Measurements from ENCODE around the gene KDM2A. TPM values are rescaled to one million over a fixed set of nuclear protein-coding genes. Genes with fewer than 3 reads are reported as not detected.
A peak's percentile ranks its signal among the peaks of the same experiment; 100 is the strongest.

The KDM2A gene
- total RNA-seq, 4 donors from 2014 or later: 34.8 to 55.0 (median 44.9) TPM

DNA sequence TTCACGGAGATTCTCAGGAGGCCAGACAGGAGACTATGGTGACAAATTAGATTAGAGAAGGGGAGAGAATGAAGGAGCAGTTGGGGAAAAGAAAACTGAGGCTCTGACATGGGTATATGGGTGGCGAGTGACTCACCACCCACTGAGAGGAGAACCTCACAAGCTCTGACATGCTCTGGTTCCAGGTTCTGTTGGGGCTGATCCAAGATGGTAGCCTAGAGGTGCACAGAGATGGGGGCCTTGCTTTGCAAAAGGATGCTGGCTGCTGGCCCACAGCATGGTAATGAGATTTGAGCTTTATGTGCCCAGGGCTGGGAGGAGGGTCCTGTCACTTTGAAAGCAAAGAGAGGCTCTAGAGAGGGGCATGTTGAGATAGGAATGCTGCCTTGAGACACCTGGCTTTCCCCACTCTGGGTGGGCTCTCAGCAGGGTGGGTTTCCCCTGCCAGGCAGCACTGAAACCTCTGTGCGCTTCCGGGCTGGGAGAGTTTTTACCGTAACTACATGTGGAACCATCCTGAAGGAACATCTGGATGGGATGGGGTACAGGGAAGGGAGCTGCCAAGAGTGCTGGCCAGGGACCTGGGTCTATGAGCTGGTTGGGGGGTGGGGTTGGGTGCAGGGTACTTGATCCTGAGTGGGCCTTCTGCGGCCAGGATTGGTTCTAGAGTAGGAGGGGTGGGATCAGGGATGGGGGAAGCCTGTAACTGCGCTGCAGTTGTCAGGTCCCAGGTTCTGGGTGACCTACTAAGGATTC lies 146.0 kb downstream of the KDM2A start:
- ATAC-seq (no peak), DNase-seq (no peak)
- peaks cover 0 to 6% of the 10 kb centered on the region in 2 donors for H3K36me3 ChIP-seq
- H3K27ac ChIP-seq: peak overlapping the region in 1 of 4 donors; percentile 76
- peaks cover 33 to 52% of the 10 kb centered on the region in 2 donors for H3K4me1 ChIP-seq
- H3K4me3 ChIP-seq: no peak overlapping the region
- H3K9me3 ChIP-seq: no peaks in the 10 kb centered on the region
- TF ChIP-seq, protein P1, sequence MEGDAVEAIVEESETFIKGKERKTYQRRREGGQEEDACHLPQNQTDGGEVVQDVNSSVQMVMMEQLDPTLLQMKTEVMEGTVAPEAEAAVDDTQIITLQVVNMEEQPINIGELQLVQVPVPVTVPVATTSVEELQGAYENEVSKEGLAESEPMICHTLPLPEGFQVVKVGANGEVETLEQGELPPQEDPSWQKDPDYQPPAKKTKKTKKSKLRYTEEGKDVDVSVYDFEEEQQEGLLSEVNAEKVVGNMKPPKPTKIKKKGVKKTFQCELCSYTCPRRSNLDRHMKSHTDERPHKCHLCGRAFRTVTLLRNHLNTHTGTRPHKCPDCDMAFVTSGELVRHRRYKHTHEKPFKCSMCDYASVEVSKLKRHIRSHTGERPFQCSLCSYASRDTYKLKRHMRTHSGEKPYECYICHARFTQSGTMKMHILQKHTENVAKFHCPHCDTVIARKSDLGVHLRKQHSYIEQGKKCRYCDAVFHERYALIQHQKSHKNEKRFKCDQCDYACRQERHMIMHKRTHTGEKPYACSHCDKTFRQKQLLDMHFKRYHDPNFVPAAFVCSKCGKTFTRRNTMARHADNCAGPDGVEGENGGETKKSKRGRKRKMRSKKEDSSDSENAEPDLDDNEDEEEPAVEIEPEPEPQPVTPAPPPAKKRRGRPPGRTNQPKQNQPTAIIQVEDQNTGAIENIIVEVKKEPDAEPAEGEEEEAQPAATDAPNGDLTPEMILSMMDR (IDR thresholded peaks at IDR 0.05 in 4 of 5, conservative IDR thresholded peaks at IDR 0.05 in 1 of 5): no peak
- TF ChIP-seq POLR2A (IDR thresholded peaks at IDR 0.05): no peak
- in situ Hi-C loops (cut with MboI; ENCODE audit: low sequenced_read_pairs in 4 of 4): loop anchor here (5.0 to 10.0 kb wide), 5 partner anchors 47 to 120 kb away; no protein-coding TSS in a partner anchor
- H3K27me3 ChIP-seq: no peaks in the 10 kb centered on the region
- intact Hi-C loops (cut with DNase I; ENCODE audit: low total_unique reads): loop anchor here (5.0 kb wide), 1 partner anchor 37 kb away; the partner anchor contains the start of gene SSH3

GRCh38 chr11:67265633-67266448 lies 146.8 kb downstream of the KDM2A start:
- peaks cover 0 to 6% of the 10 kb centered on the region in 2 donors for H3K36me3 ChIP-seq
- peak; percentile 58 to 70 for DNase-seq
- H3K4me3 ChIP-seq: peak overlapping the region; percentile 8 to 44 (median 21)
- no peaks in the 10 kb centered on the region for H3K9me3 ChIP-seq
- in situ Hi-C loops (cut with MboI; ENCODE audit: low sequenced_read_pairs in 4 of 4) (loop anchor here in 3 of 4 donors (5.0 to 10.0 kb wide), 3 partner anchors 46 to 119 kb away; no protein-coding TSS in a partner anchor), intact Hi-C loops (cut with DNase I; ENCODE audit: low total_unique reads) (loop anchor here (1.0 to 5.0 kb wide), 3 partner anchors 23 to 51 kb away; partner anchors contain the start of genes ANKRD13D and SSH3)
- TF ChIP-seq POLR2A (IDR thresholded peaks at IDR 0.05): no peak
- TF ChIP-seq, protein P1 (IDR thresholded peaks at IDR 0.05 in 4 of 5, conservative IDR thresholded peaks at IDR 0.05 in 1 of 5): peak; percentile 71 to 96 (median 85)
- peak overlapping the region; percentile 67 to 86 (median 74) for H3K27ac ChIP-seq
- peak; percentile 74 to 77 for ATAC-seq
- H3K4me1 ChIP-seq: peaks cover 41 to 59% of the 10 kb centered on the region in 2 donors
- no peaks in the 10 kb centered on the region for H3K27me3 ChIP-seq

DNA sequence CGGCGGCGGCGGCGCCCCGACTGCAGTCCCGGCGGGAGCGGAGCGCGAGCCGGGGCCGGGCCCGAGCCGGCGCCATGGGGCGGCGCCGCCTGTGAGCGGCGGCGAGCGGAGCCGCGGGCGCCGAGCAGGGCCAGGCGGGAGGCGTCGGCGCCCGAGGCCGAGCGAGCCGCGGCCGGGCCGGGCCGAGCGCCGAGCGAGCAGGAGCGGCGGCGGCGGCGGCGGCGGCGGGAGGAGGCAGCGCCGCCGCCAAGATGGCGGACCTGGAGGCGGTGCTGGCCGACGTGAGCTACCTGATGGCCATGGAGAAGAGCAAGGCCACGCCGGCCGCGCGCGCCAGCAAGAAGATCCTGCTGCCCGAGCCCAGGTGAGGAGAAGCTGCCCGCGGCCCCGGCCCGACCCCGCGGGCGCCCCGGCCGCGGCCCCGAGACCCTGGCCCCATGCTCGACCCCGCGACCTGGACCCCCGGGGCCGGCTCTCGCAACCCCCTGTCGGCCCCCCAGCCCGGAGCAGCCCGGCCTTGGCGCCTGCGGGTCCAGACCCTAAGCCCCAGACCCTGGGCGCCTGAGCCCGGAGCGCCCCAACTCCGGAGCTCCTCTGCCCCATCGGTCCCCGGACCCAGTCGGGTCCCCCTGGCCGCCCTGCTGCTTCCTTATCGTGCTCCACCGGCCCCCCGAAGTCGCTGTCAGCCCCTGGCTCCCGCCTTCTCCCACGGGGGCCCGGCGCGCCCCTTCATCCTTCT lies 147.6 kb downstream of the KDM2A start, which contains the start of gene GRK2:
TSS of gene GRK2 (plus strand) at position 25 of the 739 bp plus-strand sequence. CDS start at position 252, 227 bp downstream.
- TF ChIP-seq, protein P1 (IDR thresholded peaks at IDR 0.05 in 4 of 5, conservative IDR thresholded peaks at IDR 0.05 in 1 of 5): no peak
- TF ChIP-seq POLR2A (IDR thresholded peaks at IDR 0.05): no peak
- intact Hi-C loops (cut with DNase I; ENCODE audit: low total_unique reads) (loop anchor here (1.0 to 5.0 kb wide), 3 partner anchors 23 to 51 kb away; partner anchors contain the start of genes ANKRD13D and SSH3), in situ Hi-C loops (cut with MboI; ENCODE audit: low sequenced_read_pairs in 4 of 4) (loop anchor here in 3 of 4 donors (5.0 to 10.0 kb wide), 3 partner anchors 46 to 118 kb away; no protein-coding TSS in a partner anchor)
- Histone ChIP-seq H3K9me3 (no peaks in the 10 kb centered on the region), H3K4me1 (peaks cover 49 to 59% of the 10 kb centered on the region in 2 donors), H3K36me3 (peaks cover 0 to 6% of the 10 kb centered on the region in 2 donors), H3K27ac (peak within 1 kb of the TSS; percentile 74 to 89 (median 79)), H3K4me3 (peak within 1 kb of the TSS; percentile 79 to 91 (median 88)), H3K27me3 (no peaks in the 10 kb centered on the region)
- ATAC-seq (peak; percentile 44 to 58), DNase-seq (no peak)

All from gastrocnemius medialis (tissue), 4 donors.